Gastroesophageal sphincter (tissue), 4 donors: ENCODE results near the gene JADE1. TPM values are rescaled to one million over a fixed set of nuclear protein-coding genes. Genes with fewer than 3 reads are reported as not detected.

Experiments used
- ATAC-seq: fragments of 150-250 bp; one replicate; pipeline ENCODE4 v1.9.1; 2016; ENCODE audit warnings: mild to moderate bottlenecking, moderate library complexity
- H3K27ac ChIP-seq, 4 donors: fragments of 200-600 bp; sonication (generic) in 3 of 4; 1 replicate in 3 of 4; 2 replicates in 1 of 4; pipeline ENCODE4 v1.5.1; 2016 to 2019
- H3K27me3 ChIP-seq: fragments of 200-600 bp; sonication (generic); one replicate; pipeline ENCODE4 v1.5.1; 2019
- H3K36me3 ChIP-seq, 2 donors: fragments of 200-600 bp; sonication (generic); one replicate each; pipeline ENCODE4 v1.5.1; 2019; ENCODE audit warnings: control low read depth in 1 of 2
- H3K4me1 ChIP-seq, 3 donors: fragments of 200-600 bp; sonication (generic); 1 replicate in 2 of 3; 2 replicates in 1 of 3; pipeline ENCODE4 v1.5.1; 2016 to 2019; ENCODE audit warnings: control low read depth in 2 of 3
- H3K4me3 ChIP-seq, 2 donors: fragments of 200-600 bp; sonication (generic); one replicate each; pipeline ENCODE4 v1.5.1; 2019; ENCODE audit warnings: mild to moderate bottlenecking in 1 of 2, moderate library complexity in 1 of 2
- H3K9me3 ChIP-seq, 3 donors: fragments of 200-600 bp; sonication (generic); one replicate each; pipeline ENCODE4 v1.5.1; 2017 to 2019; ENCODE audit warnings: control low read depth in 2 of 3
- EP300 ChIP-seq: sonication (generic); formaldehyde crosslinking; IDR thresholded peaks from one replicate; pipeline ENCODE4 v1.6.1; 2017; ENCODE audit warnings: antibody characterized with exemption, mild to moderate bottlenecking
- POLR2A ChIP-seq, 2 donors: fragments of 450-650 bp; IDR thresholded peaks; one replicate each; pipeline ENCODE4 v1.6.1; 2017; ENCODE audit warnings: antibody characterized with exemption in 2 of 2, mild to moderate bottlenecking in 2 of 2, moderate library complexity in 1 of 2
- POLR2AphosphoS5 ChIP-seq: sonication (generic); formaldehyde crosslinking; IDR thresholded peaks from one replicate; pipeline ENCODE4 v1.6.1; 2017; ENCODE audit warnings: antibody characterized with exemption
- WGBS, 2 donors: methylation state at CpG; one replicate each; pipeline ENCODE4 v1.1.5; 2018; ENCODE audit warnings: low coverage in 1 of 2; 5-methylcytosine and 5-hydroxymethylcytosine counted together
- total RNA-seq, 4 donors: library from RNA; depleted of rRNA; stranded (reverse); fragments of >200 nt; gene quantifications; one replicate each; pipeline ENCODE4 v1.1.0, GENCODE V29; 2016
- TF ChIP-seq, protein P1 (sequence below), 4 experiments: fragments of 200-600 bp in 2 of 4; fragments of 450-650 bp in 2 of 4; sonication (generic) in 1 of 4; IDR thresholded peaks; one replicate each; pipeline ENCODE4 v1.5.1; 2017 to 2019; ENCODE audit warnings: antibody characterized with exemption in 4 of 4, mild to moderate bottlenecking in 2 of 4, moderate library complexity in 2 of 4

The JADE1 gene
- total RNA-seq, 4 donors from 2014 or later: 45.5 to 112 (median 63.5) TPM

DNA sequence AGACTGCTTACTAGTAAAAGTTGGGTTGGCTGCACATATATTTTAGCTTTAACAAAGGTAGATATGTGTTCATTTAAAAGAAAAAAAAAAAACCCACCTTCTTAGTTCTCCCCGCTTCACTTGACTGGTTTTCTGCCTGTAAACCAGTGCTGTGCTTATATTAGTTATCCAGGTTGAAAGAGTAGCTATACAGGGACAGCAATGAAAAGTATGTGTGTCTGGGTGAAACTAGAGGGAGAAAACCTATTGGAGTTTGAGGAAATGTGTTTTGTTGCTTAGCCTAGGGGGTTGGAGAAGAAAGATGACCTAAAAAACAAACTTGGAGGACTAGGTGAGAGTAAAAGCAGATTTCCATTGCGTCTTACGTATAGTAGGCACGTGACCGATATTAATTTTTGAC is 4.5 kb downstream of the JADE1 start:
- 91 to 94% methylated on average over 5 of the region's 5 CpGs for WGBS, 2 donors
- Histone ChIP-seq H3K36me3 (peaks cover 0 to 7% of the 10 kb centered on the region in 2 donors), H3K4me1 (peaks cover 0 to 38% (median 4%) of the 10 kb centered on the region in 3 donors), H3K27ac (no peak overlapping the region), H3K27me3 (no peaks in the 10 kb centered on the region), H3K9me3 (no peaks in the 10 kb centered on the region), H3K4me3 (no peak overlapping the region)
- TF ChIP-seq, protein P1, sequence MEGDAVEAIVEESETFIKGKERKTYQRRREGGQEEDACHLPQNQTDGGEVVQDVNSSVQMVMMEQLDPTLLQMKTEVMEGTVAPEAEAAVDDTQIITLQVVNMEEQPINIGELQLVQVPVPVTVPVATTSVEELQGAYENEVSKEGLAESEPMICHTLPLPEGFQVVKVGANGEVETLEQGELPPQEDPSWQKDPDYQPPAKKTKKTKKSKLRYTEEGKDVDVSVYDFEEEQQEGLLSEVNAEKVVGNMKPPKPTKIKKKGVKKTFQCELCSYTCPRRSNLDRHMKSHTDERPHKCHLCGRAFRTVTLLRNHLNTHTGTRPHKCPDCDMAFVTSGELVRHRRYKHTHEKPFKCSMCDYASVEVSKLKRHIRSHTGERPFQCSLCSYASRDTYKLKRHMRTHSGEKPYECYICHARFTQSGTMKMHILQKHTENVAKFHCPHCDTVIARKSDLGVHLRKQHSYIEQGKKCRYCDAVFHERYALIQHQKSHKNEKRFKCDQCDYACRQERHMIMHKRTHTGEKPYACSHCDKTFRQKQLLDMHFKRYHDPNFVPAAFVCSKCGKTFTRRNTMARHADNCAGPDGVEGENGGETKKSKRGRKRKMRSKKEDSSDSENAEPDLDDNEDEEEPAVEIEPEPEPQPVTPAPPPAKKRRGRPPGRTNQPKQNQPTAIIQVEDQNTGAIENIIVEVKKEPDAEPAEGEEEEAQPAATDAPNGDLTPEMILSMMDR (IDR thresholded peaks at IDR 0.05): no peak
- TF ChIP-seq EP300: no peak
- no peak for TF ChIP-seq POLR2A (IDR thresholded peaks at IDR 0.05)
- TF ChIP-seq POLR2AphosphoS5: no peak
- no peak for ATAC-seq

DNA sequence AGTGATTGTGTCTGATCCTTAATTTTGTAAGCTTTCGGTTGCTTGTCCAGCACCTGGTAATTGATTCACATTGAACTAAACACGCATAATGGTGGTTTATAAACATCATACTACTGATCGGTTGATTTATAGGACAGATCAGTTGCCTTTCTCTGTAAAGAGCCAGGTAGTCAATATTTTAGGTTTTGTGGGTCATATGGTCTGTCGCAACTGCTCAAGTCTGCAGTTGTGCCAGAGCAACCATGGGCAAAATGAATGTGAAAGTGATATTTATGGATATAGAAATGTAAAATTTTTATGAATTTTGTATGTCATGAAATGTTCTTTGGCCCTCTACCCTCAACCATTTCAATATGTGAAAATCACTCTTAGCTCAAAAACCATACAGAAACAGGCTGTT is 8.9 kb downstream of the JADE1 start:
- H3K36me3 ChIP-seq: peaks cover 0 to 7% of the 10 kb centered on the region in 2 donors
- H3K4me1 ChIP-seq: peaks cover 0 to 49% (median 1%) of the 10 kb centered on the region in 3 donors
- H3K9me3 ChIP-seq: no peaks in the 10 kb centered on the region
- H3K27me3 ChIP-seq: no peaks in the 10 kb centered on the region
- no peak for TF ChIP-seq POLR2AphosphoS5
- TF ChIP-seq, protein P1 (IDR thresholded peaks at IDR 0.05): no peak
- no peak for TF ChIP-seq POLR2A (IDR thresholded peaks at IDR 0.05)
- no peak for TF ChIP-seq EP300
- no peak overlapping the region for H3K4me3 ChIP-seq
- ATAC-seq: no peak
- H3K27ac ChIP-seq: no peak overlapping the region
- 100% methylated on average over 3 of the region's 4 CpGs; no CpG with 5 or more reads in 1 of the 2 donors for WGBS, 2 donors

DNA sequence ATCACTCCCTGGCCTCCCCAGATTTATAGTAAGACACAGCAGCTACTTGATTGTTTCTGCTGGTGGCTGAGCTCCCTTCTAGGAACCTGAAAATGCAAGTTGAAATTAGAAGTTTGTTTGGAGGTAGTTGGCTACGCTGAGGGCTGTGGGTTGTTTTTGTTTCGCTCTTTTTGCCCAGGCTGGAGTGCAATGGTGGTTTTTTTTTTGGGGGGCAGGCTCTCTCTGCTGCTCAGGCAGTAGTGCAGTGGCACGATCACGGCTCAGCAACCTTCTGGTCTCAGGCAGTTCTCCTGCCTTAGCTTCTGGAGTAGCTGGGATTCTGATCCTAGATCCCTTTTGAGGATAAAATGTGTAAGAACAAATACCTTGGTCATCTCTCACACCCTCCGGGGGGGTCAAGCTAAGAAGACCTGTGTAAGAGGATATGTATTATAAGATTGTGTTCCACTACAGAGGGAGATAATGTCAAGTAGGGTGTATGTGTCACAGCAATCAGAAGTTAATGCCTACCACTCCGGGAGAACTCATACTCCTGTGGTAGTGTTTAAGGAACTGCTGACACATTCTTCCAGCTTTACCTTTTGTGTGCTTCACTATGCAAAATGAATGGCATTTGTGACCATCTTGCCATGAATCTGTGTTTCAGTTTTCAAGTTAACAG is 9.7 kb downstream of the JADE1 start:
- Histone ChIP-seq H3K4me1 (peaks cover 0 to 46% (median 4%) of the 10 kb centered on the region in 3 donors), H3K4me3 (no peak overlapping the region), H3K27ac (no peak overlapping the region), H3K27me3 (no peaks in the 10 kb centered on the region), H3K36me3 (peaks cover 0 to 7% of the 10 kb centered on the region in 2 donors), H3K9me3 (no peaks in the 10 kb centered on the region)
- WGBS, 2 donors: 89% methylated on average over 6 of the region's 6 CpGs; no CpG with 5 or more reads in 1 of the 2 donors
- TF ChIP-seq POLR2A (IDR thresholded peaks at IDR 0.05): no peak
- no peak for TF ChIP-seq EP300
- TF ChIP-seq, protein P1 (IDR thresholded peaks at IDR 0.05): no peak
- TF ChIP-seq POLR2AphosphoS5: no peak
- ATAC-seq: no peak

DNA sequence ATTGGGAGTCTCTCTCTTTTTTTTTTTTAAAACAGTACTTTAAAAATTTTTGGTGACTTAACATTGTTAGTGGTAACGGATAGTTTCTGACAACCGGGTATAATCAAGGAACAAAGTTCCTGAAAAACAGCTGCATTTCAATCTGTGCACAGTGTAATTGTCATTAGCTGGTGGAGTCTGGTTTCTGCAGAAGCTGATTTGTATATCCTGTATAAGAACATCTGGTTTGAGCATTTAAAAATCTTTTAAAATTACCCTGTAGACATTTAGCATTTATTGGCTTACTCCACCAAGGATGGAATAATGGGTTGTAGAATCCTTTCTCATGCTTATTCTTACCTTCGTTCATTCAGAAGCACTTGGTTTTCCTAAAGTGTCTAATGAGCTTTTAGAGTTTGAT is 11.2 kb downstream of the JADE1 start:
- 73 to 75% methylated on average over 3 of the region's 3 CpGs for WGBS, 2 donors
- Histone ChIP-seq H3K9me3 (no peaks in the 10 kb centered on the region), H3K27me3 (no peaks in the 10 kb centered on the region), H3K4me1 (peaks cover 0 to 57% (median 4%) of the 10 kb centered on the region in 3 donors), H3K4me3 (no peak overlapping the region), H3K36me3 (peaks cover 0 to 7% of the 10 kb centered on the region in 2 donors), H3K27ac (no peak overlapping the region)
- no peak for ATAC-seq
- TF ChIP-seq POLR2A (IDR thresholded peaks at IDR 0.05): no peak
- no peak for TF ChIP-seq POLR2AphosphoS5
- no peak for TF ChIP-seq EP300
- TF ChIP-seq, protein P1 (IDR thresholded peaks at IDR 0.05): no peak

DNA sequence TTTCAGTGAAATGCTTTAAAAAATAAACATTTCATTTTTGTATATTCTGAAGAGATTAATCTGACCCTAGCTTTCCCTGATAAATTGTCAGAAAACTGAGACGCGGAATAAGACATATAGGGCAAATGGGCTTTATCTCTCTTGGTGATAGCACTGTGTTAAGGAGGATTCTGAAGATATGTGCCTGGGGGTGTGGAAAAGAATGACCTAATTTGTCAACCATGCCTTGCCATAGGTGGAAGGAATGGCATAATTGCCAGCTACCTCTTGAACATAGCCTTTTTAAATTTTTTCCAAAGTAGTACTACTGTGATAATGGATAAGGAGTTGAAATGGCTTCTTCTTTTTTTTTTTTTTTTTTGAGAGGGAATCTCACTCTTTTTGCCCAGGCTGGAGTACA is 11.7 kb downstream of the JADE1 start:
- ATAC-seq: no peak
- no peaks in the 10 kb centered on the region for H3K27me3 ChIP-seq
- H3K4me3 ChIP-seq: no peak overlapping the region
- WGBS, 2 donors: 94 to 100% methylated on average over 2 of the region's 2 CpGs
- H3K4me1 ChIP-seq: peaks cover 0 to 57% (median 5%) of the 10 kb centered on the region in 3 donors
- TF ChIP-seq POLR2AphosphoS5 (no peak), EP300 (no peak), POLR2A (IDR thresholded peaks at IDR 0.05) (no peak)
- TF ChIP-seq, protein P1 (IDR thresholded peaks at IDR 0.05): no peak
- no peaks in the 10 kb centered on the region for H3K9me3 ChIP-seq
- H3K36me3 ChIP-seq: peaks cover 0 to 7% of the 10 kb centered on the region in 2 donors
- H3K27ac ChIP-seq: no peak overlapping the region
